Sigmoid colon (tissue), 4 donors: Measurements from ENCODE around the gene WFIKKN1.

Experiments
- EP300 ChIP-seq, 4 donors: sonication (generic); formaldehyde crosslinking; IDR thresholded peaks; one replicate each; pipeline ENCODE4 v1.6.1; 2017; ENCODE audit warnings: antibody characterized with exemption in 4 of 4
- POLR2A ChIP-seq, 2 donors: fragments of 450-650 bp; IDR thresholded peaks; one replicate each; pipeline ENCODE4 v1.6.1; 2016; ENCODE audit warnings: antibody characterized with exemption in 2 of 2, mild to moderate bottlenecking in 2 of 2, moderate library complexity in 2 of 2
- TF ChIP-seq, protein P1 (sequence below), 4 experiments: fragments of 450-650 bp in 3 of 4; fragments of 200-600 bp in 1 of 4; IDR thresholded peaks; one replicate each; pipeline ENCODE4 v1.5.1; 2016 to 2019; ENCODE audit warnings: antibody characterized with exemption in 4 of 4, mild to moderate bottlenecking in 3 of 4, moderate library complexity in 2 of 4

DNA sequence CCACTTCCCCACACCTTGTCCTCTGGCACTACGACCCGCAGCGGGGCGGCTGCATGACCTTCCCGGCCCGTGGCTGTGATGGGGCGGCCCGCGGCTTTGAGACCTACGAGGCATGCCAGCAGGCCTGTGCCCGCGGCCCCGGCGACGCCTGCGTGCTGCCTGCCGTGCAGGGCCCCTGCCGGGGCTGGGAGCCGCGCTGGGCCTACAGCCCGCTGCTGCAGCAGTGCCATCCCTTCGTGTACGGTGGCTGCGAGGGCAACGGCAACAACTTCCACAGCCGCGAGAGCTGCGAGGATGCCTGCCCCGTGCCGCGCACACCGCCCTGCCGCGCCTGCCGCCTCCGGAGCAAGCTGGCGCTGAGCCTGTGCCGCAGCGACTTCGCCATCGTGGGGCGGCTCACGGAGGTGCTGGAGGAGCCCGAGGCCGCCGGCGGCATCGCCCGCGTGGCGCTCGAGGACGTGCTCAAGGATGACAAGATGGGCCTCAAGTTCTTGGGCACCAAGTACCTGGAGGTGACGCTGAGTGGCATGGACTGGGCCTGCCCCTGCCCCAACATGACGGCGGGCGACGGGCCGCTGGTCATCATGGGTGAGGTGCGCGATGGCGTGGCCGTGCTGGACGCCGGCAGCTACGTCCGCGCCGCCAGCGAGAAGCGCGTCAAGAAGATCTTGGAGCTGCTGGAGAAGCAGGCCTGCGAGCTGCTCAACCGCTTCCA is 2.7 kb downstream of the WFIKKN1 start:
- TF ChIP-seq POLR2A (IDR thresholded peaks at IDR 0.05) (no peak), EP300 (IDR thresholded peaks at IDR 0.05) (no peak)
- TF ChIP-seq, protein P1, sequence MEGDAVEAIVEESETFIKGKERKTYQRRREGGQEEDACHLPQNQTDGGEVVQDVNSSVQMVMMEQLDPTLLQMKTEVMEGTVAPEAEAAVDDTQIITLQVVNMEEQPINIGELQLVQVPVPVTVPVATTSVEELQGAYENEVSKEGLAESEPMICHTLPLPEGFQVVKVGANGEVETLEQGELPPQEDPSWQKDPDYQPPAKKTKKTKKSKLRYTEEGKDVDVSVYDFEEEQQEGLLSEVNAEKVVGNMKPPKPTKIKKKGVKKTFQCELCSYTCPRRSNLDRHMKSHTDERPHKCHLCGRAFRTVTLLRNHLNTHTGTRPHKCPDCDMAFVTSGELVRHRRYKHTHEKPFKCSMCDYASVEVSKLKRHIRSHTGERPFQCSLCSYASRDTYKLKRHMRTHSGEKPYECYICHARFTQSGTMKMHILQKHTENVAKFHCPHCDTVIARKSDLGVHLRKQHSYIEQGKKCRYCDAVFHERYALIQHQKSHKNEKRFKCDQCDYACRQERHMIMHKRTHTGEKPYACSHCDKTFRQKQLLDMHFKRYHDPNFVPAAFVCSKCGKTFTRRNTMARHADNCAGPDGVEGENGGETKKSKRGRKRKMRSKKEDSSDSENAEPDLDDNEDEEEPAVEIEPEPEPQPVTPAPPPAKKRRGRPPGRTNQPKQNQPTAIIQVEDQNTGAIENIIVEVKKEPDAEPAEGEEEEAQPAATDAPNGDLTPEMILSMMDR (IDR thresholded peaks at IDR 0.05): no peak
